Panc1 (cell line): ENCODE data around the gene TCEAL1.

Experiments used
- CTCF ChIP-seq: fragments of 450-650 bp; IDR thresholded peaks from 2 replicates; pipeline ENCODE4 v1.5.1; 2017; ENCODE audit warnings: mild to moderate bottlenecking
- POLR2AphosphoS5 ChIP-seq: IDR thresholded peaks from 2 replicates; pipeline ENCODE4 v1.6.1; 2012; ENCODE audit warnings: mild to moderate bottlenecking, low read depth, low read length, moderate library complexity
- TCF7L2 ChIP-seq: IDR thresholded peaks from 2 replicates; pipeline ENCODE4 v1.6.1; 2011; ENCODE audit warnings: mild to moderate bottlenecking, low read depth, low read length, inconsistent platforms

GRCh38 chrX:103616676-103617186 is 12.0 kb upstream of the TCEAL1 start:
- no peak for TF ChIP-seq CTCF
- no peak for TF ChIP-seq POLR2AphosphoS5
- no peak for TF ChIP-seq TCF7L2
